Osteocyte (in vitro differentiated cells): ENCODE results near the gene RALGPS1. TPM values are rescaled to one million over a fixed set of nuclear protein-coding genes. Genes with fewer than 3 reads are reported as not detected.

Source experiments
- DNase-seq: peaks from one replicate; pipeline ENCODE4 v3.0.0; 2021; ENCODE audit warnings: mixed read lengths; ENCODE audit not compliant: unreplicated experiment; ENCODE audit errors: extremely low spot score
- H3K27ac Mint-ChIP-seq: one replicate; pipeline ENCODE4 v1.8.0; 2021; ENCODE audit warnings: mild to moderate bottlenecking, mixed read lengths; ENCODE audit not compliant: unreplicated experiment
- H3K27me3 Mint-ChIP-seq: one replicate; pipeline ENCODE4 v1.8.0; 2021; ENCODE audit warnings: mixed read lengths; ENCODE audit not compliant: unreplicated experiment
- H3K36me3 Mint-ChIP-seq: one replicate; pipeline ENCODE4 v1.8.0; 2021; ENCODE audit warnings: mixed read lengths; ENCODE audit not compliant: unreplicated experiment
- H3K4me1 Mint-ChIP-seq: one replicate; pipeline ENCODE4 v1.8.0; 2021; ENCODE audit warnings: mixed read lengths; ENCODE audit not compliant: unreplicated experiment
- H3K4me3 Mint-ChIP-seq: one replicate; pipeline ENCODE4 v1.8.0; 2021; ENCODE audit warnings: mild to moderate bottlenecking, moderate library complexity, mixed read lengths; ENCODE audit not compliant: unreplicated experiment
- H3K9me3 Mint-ChIP-seq: one replicate; pipeline ENCODE4 v1.8.0; 2021; ENCODE audit warnings: mixed read lengths; ENCODE audit not compliant: unreplicated experiment
- CTCF ChIP-seq: fragments of 200-600 bp; sonication (generic); IDR thresholded peaks from 2 replicates; pipeline ENCODE4 v1.5.0; 2021; ENCODE audit warnings: antibody characterized with exemption, mild to moderate bottlenecking, moderate library complexity
- total RNA-seq: library from RNA; stranded (reverse); gene quantifications from 2 replicates; pipeline ENCODE4 v1.2.1, GENCODE V29; 2021

RALGPS1 gene
- total RNA-seq, 1 donor from 2014 or later, result 9.9 TPM

DNA sequence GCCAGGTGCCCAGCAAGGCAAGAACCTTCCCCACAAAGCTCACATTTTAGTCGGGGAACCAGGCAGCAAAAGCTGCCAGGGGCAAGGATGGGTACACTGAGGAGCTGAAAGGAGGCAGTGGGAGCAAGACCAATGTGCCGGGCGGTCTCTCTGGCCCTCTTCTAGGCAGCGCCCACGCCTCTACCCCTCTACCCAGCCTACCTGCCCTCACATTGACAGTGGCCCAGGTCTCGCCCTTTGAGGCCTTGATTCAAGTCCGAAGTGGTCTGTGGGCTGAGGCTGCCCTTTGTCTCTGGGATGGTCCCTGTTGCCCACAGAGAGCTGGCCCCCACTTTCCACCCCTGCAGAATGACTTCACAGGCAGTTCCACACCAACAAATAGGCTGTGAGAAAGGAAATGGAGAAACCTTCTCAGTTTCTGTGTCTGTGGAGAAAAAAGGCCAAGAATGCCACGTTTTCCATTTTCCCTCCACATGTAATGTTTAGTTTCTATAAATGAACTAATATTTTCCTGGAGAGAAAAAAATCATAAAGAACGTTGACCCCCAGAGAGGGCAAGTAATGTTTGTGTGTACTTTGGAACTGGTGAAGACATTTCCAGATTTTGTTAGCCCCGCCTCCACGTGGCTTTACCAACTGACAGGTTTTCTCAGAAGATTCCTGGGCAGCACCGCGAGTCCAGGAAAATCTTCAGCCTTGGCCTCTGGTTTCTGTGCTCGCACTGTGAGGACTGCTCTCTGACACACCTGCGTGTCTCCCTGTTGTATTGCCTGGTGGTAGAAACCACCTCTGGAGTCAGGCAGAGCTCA, 265.3 kb downstream of the RALGPS1 start:
- Mint-ChIP-seq H3K27ac (peak overlapping the region; percentile 73), H3K4me1 (peaks cover 46% of the 10 kb centered on the region), H3K27me3 (no peaks in the 10 kb centered on the region), H3K4me3 (no peak overlapping the region), H3K9me3 (no peaks in the 10 kb centered on the region), H3K36me3 (no peaks in the 10 kb centered on the region)
- no peak for DNase-seq
- no peak for TF ChIP-seq CTCF

GRCh38 chr9:127180457-127181314, 266.1 kb downstream of the RALGPS1 start:
- H3K27ac Mint-ChIP-seq, result peak overlapping the region; percentile 19
- DNase-seq, result no peak

GRCh38 chr9:127181315-127181580, 266.7 kb downstream of the RALGPS1 start:
- no peak overlapping the region for H3K4me3 Mint-ChIP-seq
- H3K27me3 Mint-ChIP-seq, result no peaks in the 10 kb centered on the region
- no peaks in the 10 kb centered on the region for H3K9me3 Mint-ChIP-seq
- no peak for DNase-seq
- no peaks in the 10 kb centered on the region for H3K36me3 Mint-ChIP-seq
- no peak overlapping the region for H3K27ac Mint-ChIP-seq
- TF ChIP-seq CTCF, result no peak
- H3K4me1 Mint-ChIP-seq, result peaks cover 55% of the 10 kb centered on the region

More at GRCh38 chr9:127180457-127181314, 266.1 kb downstream of the RALGPS1 start:
- H3K36me3 Mint-ChIP-seq, result no peaks in the 10 kb centered on the region
- no peak overlapping the region for H3K4me3 Mint-ChIP-seq
- H3K4me1 Mint-ChIP-seq, result peaks cover 54% of the 10 kb centered on the region
- TF ChIP-seq CTCF, result no peak
- H3K27me3 Mint-ChIP-seq, result no peaks in the 10 kb centered on the region
- H3K9me3 Mint-ChIP-seq, result no peaks in the 10 kb centered on the region

DNA sequence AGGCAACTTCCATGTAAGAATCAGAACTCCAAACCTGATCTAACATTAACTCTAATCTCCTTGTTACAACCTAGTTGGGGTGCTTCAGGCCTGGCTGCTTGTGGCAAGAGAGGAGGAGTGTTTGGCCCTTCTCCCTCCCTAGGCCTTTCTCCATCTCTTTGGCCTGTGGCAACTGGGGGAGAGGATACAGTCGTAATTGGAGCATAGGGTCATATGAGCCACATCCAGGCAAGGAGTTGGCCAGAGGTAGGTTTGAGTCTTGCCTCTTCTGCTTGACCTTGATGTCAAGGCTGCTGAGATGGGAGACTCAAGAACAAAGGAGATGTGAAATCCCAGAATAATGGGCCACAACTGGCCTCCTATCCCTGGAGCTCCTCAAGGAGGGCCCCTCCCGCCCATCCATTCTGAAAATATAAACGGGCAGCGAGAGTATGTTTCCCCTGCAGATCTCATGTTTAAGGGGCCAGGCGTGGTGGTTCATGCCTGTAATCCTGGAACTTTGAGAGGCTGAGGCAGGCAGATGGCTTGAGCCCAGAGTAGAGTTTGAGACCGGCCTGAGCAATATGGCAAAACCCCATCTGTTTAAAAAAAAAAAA, 267.1 kb downstream of the RALGPS1 start:
- Mint-ChIP-seq H3K36me3 (no peaks in the 10 kb centered on the region), H3K27ac (no peak overlapping the region), H3K27me3 (no peaks in the 10 kb centered on the region), H3K4me1 (peaks cover 59% of the 10 kb centered on the region), H3K9me3 (no peaks in the 10 kb centered on the region), H3K4me3 (no peak overlapping the region)
- no peak for TF ChIP-seq CTCF
- no peak for DNase-seq
